Measurements from ENCODE around the gene NELL1.

Gene NELL1

DNA sequence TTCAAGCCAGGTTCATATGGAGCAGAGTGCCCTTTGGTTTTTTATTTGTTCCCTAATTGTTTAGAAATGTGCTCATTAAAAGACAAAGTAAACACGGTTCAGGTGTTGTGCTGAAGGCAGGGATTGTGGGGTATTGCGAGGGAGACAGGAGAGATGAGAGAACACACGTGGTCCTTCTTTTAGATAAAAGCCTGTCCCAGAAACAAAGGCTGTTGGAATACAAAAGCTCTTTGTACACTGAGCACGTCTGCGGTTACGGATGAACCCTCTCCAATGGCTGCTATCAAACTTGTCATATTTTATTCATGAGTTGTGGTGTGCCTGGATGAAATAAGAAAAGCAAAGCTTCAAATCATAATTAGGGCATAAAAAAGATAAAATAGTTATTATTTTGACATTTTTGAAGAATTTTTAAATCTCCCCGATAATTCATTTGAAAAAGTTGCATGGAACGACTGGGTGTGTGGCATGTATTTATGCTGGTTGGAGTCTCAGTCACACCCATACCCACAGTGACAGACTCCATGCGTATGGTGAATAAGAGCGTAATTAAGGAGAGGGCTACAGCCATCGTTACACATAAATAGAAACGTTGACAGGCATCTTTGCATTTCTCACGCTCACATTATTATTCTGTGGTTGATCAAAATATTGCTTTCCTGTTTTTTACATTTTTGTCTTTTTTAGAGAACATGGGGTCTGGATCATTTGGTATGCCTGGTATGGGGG is 92.9 kb downstream of the NELL1 start:
- no peak overlapping the region for H3K27ac ChIP-seq
- no peak for DNase-seq

DNA sequence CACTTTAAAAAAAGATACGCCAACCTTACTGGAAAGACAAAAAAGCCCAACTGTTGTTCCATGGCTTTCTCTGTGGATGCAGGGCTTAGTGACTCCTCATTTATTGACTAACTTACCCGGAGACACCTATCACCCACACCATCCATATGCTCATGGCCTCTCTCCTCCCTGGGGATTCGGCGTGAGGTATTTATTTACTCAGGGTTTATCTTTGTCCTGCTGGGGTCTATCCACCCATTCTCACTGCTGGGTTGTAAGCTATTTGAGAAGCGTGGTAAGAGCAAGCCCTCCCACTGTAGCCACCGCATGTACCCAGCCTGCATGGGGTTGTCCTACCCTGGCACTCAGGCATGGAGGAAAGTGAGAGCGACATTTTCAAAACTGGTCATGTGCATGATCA is 93.6 kb downstream of the NELL1 start:
- TF ChIP-seq, protein P1, sequence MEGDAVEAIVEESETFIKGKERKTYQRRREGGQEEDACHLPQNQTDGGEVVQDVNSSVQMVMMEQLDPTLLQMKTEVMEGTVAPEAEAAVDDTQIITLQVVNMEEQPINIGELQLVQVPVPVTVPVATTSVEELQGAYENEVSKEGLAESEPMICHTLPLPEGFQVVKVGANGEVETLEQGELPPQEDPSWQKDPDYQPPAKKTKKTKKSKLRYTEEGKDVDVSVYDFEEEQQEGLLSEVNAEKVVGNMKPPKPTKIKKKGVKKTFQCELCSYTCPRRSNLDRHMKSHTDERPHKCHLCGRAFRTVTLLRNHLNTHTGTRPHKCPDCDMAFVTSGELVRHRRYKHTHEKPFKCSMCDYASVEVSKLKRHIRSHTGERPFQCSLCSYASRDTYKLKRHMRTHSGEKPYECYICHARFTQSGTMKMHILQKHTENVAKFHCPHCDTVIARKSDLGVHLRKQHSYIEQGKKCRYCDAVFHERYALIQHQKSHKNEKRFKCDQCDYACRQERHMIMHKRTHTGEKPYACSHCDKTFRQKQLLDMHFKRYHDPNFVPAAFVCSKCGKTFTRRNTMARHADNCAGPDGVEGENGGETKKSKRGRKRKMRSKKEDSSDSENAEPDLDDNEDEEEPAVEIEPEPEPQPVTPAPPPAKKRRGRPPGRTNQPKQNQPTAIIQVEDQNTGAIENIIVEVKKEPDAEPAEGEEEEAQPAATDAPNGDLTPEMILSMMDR (IDR thresholded peaks at IDR 0.05) = no peak
- Histone ChIP-seq H3K4me3 (no peak overlapping the region), H3K27me3 (no peaks in the 10 kb centered on the region), H3K9me3 (peaks cover 0 to 6% (median 0%) of the 10 kb centered on the region in 3 donors), H3K4me1 (no peaks in the 10 kb centered on the region), H3K36me3 (no peaks in the 10 kb centered on the region), H3K27ac (no peak overlapping the region)
- intact Hi-C loops (cut with DNase I; ENCODE audit: low total_unique reads) = no loop called here
- no peak for DNase-seq

More for the DNA sequence above, 92.9 kb downstream of the NELL1 start:
- no peaks in the 10 kb centered on the region for H3K36me3 ChIP-seq
- no peaks in the 10 kb centered on the region for H3K4me1 ChIP-seq
- intact Hi-C loops (cut with DNase I; ENCODE audit: low total_unique reads) = no loop called here
- no peaks in the 10 kb centered on the region for H3K27me3 ChIP-seq
- peaks cover 0 to 3% (median 0%) of the 10 kb centered on the region in 3 donors for H3K9me3 ChIP-seq
- H3K4me3 ChIP-seq = no peak overlapping the region
- TF ChIP-seq, protein P1 (IDR thresholded peaks at IDR 0.05) = no peak

DNA sequence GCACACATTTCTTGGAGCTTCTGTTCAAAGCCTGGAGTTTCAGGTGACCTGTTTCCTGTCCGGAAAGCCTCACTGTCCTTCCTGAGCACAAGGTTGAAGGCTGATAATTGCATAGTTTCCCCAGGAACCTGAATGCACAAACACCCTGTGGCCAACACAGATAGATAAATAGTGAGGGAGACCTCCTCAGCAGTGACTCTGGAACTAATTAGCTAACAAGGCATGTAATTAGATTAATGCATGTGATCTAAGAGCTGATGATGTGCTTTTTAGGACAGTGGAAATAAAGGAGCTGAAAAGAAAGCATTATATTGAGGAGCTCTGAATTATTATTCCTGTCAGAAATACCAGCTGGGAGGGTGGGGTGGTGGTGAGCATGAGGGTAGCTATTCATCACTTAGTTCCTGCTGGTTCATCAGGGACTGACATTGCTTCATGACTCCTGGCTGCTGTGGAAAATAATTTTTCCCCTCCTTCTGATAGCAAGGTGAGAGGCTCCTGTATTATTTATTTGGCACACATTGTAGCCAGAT is 101.1 kb downstream of the NELL1 start:
- H3K27me3 ChIP-seq = no peaks in the 10 kb centered on the region
- no peaks in the 10 kb centered on the region for H3K36me3 ChIP-seq
- H3K9me3 ChIP-seq = peaks cover 0 to 6% (median 0%) of the 10 kb centered on the region in 3 donors
- DNase-seq = no peak
- TF ChIP-seq, protein P1 (IDR thresholded peaks at IDR 0.05) = no peak
- no peak overlapping the region for H3K4me3 ChIP-seq
- no peak overlapping the region for H3K27ac ChIP-seq
- H3K4me1 ChIP-seq = no peaks in the 10 kb centered on the region
- intact Hi-C loops (cut with DNase I; ENCODE audit: low total_unique reads) = no loop called here

DNA sequence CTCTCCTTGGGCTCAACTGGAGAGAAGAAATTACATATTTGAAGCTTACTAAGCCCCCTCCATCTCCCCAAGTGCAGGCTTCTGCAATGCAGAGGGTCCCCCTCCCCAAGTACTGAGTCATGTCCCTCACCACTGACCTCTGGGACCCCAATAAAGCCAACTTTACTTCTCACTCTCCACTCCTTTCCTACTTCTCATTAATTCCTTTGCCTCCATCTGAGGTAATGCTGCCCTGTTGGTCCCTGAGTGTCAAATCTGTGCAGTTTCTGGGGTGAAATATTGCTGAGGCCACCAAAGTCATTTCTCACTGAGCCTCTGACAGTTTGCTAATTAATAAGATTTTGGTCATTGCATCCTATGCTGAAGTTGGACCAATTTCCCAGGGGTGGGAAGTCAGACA is 101.6 kb downstream of the NELL1 start:
- no peaks in the 10 kb centered on the region for H3K27me3 ChIP-seq
- H3K27ac ChIP-seq = no peak overlapping the region
- intact Hi-C loops (cut with DNase I; ENCODE audit: low total_unique reads) = no loop called here
- DNase-seq = no peak
- H3K4me3 ChIP-seq = no peak overlapping the region
- no peaks in the 10 kb centered on the region for H3K4me1 ChIP-seq
- TF ChIP-seq, protein P1 (IDR thresholded peaks at IDR 0.05) = no peak
- H3K36me3 ChIP-seq = no peaks in the 10 kb centered on the region
- peaks cover 0 to 6% (median 0%) of the 10 kb centered on the region in 3 donors for H3K9me3 ChIP-seq

DNA sequence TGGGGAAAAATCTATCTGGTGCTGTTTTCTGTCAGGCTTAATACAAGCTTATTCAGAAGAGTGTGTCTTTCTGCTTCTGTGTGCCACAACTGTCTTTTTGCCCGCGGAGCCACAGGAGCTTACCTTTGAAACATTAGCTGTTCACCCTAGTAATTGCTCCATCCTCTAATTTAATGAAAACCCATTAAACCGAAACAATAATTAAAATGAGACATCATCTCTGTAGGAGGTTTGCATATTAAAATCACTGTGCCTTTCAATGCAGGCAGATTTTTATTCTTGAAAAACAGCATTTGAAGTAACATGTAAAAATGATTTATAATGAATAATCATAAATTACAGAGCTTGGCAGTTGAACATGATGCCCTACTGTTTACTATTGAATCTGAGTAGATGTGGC is 102.3 kb downstream of the NELL1 start:
- Histone ChIP-seq H3K9me3 (peaks cover 0 to 6% (median 0%) of the 10 kb centered on the region in 3 donors), H3K27ac (no peak overlapping the region), H3K27me3 (no peaks in the 10 kb centered on the region), H3K36me3 (no peaks in the 10 kb centered on the region), H3K4me3 (no peak overlapping the region), H3K4me1 (no peaks in the 10 kb centered on the region)
- intact Hi-C loops (cut with DNase I; ENCODE audit: low total_unique reads) = no loop called here
- TF ChIP-seq, protein P1 (IDR thresholded peaks at IDR 0.05) = no peak
- DNase-seq = no peak

Measured in tibial artery (tissue), 4 donors.